NCI-H1105 (cell line): ENCODE results near the gene SULT4A1.

Source experiments
- DNase-seq: peaks from one replicate; lab custom pipeline; 2025; lab: John Stamatoyannopoulos, UW

SULT4A1 gene

DNA sequence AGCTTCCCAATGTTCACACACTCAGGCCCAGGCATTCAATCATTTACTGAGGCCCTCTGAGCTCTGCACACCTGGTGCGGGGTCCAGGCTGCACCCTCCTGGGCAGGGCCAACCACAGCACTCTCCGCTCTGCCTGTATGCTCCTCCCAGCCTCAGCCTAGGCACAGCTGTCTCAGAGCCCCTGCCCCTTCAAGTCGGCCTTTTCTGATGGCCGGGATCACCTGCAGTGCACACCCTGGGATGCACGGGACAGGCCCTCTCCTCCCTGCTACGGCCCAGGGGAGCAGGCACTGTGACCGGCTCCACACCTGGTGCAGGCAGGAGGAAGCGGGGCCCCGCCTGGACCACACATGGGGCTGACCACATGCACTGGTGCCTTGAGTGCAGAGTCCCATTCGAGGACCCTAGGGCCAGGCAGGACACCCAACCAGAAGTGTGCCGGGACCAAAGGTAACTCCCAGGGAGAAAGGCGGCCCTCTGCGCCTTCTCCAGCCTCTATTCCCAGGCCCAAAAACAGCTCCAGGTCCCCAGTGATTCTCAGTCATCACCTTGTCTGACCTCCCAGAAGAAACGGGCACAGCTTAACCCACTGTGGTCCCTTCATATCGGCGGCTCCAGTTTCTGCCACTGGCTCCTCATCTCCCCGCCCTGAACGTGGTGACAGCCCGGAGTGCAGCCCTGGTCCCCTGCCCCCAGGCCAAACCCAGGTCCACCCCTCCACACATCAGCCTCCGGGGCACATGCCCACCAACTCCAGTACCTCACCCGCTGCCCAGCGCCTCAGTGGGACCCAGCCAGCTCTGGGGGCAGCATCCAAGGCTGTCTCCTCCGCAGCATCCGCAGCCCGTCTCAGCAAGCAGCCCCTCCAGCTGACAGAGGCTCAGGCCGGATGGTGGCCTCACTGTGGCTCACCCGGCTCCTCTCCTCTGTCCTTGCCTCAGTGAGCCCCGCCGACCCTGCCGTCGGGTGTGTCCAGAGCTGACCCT is 17.5 kb downstream of the SULT4A1 start:
- no peak for DNase-seq

DNA sequence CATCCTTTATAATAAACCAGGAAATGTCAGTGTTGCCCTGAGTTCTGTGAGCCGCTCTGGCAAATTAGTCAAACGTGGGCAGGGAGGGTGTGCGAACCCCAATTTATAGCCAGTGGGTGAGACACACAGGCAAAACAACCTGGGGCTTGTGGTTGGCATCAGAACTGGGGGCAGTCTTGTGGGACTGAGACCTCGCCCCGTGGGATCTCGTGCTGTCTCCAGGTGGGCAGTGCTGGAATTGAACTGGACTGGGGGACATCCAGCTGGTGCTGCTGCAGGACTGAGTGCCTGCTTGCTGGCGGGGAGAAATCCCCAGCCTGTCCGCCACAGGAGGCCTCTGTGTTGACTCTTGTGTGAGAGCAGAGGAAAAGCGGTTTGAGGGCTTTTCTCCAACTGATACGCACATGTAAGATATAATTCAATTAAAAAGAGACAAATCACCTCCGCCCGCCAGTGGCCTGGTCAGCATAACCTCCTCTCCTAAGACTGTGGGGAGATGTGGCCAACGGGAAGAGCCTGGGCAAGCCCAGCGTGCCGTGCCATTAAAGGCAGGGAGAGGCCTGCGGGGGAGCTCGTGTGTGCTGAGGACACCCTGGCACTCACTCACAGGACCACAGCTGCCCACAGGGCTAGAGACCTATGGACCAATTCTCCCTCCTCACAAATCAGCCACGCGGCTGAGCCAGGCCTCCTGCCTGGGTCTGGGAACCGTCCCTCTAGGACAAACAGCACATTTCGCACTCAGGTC is 18.4 kb downstream of the SULT4A1 start:
- no peak for DNase-seq

DNA sequence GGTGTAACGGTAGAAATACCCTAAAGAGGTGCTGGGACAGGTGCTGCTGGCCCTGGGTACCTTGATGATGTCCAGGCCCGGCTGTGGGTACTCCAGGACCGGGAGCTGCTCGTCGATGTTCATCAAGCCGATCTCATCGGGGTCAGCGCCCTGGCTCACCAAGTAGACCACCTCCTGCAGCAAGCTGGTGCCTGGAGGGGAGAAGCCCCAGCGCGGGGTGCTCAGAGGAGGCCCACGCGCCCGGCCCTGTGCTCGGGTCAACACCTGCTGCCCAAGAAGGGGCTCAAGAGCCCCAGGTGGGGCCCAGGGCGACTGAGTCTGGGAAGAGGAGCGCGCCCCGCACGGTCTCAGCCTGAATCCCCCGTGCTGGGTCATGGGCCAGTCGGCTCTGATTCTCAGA is 20.6 kb downstream of the SULT4A1 start:
- no peak for DNase-seq

DNA sequence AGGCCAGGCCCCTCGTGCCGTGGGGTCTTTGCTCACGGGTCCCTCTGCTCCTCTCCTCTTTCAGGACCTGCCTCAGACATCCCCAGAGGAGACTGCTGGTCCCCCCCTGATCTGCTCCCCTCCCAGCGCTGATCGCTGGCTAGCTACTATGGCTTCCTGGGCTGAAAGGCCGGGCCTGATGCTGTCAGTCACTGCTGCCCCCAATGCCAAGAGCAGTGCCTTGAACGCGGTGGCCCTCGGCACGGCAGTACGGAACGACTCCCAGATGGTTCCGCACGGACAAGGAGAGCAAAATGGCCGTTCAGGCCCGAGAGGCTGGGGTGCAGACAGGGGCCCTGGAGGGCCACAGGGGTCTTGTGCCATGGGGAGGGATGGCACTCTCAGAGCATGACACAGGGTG is 21.5 kb downstream of the SULT4A1 start:
- no peak for DNase-seq

DNA sequence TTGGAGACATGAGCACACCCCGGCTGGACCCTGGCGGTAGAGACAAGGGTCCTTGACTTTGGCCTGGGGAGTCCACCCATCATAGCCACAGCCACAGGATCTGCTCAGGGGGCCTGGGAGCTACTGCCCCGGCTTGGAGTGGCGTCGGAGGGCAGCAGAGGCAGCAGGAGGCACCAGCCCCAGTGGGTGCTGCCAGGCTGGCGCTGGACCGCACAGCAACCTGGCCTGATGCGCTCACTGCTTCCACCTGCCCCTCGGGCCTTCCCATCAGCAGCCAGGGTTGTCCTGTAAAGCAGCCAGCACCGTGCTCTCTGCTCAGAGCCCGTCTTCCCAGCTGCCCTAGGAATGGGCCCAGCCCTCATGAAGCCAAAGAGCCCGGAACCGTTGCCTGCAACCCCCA is 21.9 kb downstream of the SULT4A1 start:
- DNase-seq: no peak

DNA sequence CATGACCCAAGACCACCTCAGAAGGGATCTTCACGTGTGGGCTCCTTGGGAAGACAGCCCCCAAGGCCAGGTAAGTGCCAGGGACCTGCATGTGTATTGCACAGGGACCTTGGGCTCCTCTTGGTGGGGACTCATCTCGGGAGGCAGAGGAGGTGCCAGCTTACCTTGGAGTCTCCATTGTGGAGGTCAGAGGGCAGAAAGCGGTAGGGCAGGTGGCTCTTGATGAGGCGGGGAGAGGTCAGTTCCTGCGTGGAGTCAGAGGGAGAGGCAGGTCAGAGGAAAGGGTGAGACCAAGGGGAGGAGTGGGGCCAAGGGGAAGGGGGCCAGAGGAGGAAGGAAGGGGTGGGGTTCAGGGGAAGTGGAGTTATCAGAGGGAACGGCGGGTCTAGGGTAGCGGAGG is 22.5 kb downstream of the SULT4A1 start:
- DNase-seq: no peak

DNA sequence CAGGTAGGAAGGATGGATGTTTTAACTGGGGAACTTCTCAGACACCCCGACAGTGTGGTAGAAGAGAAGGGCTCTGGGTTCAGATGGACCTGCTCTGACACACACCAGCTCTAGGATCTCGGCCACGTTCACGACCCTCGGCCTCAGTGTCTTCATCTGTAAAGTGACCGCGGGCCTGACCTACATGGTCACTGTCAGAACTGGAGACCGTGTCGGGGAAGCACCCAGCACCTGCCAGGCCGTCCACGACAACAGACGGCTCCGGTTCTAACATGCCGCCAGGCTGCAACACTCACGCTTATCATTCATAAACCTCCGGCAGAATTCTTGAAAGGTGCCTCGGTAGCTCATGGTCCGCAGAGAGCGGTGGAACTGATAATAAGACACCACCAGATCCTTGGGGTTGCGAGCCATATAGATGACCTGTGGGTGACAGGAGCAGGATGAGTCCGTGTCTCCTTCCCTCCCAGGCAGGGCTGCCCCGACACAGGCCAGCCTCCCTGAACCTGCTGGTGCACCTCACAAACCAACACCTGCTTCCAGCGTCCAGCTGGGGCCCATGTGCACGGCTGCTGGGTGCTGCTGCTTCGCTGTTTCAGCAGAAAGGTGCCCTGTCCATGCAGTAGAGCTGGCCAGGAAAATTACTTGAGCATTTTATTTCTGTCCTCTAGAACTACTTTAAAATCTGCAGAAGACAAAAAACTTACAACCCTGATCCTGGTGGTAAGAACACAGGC is 23.6 kb downstream of the SULT4A1 start:
- DNase-seq: no peak

DNA sequence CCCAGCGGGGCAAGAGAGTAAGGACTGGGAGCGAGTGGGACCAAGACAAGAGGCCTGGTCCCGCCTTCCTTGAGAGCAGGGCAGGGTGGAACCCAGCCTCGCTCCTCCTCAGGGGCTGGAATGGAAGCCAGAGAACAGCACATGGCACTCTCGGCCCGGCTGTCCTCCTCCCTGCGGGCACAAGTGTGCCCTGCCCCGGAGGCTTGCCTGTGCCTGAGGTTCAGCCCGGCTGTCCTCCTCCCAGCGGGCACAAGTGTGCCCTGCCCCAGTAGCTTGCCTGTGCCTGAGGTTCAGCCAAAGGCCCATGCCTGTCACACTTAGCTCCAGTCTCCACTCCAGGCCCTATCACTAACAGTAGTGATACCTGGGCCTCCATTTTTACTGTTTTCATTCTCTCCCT is 24.2 kb downstream of the SULT4A1 start:
- no peak for DNase-seq

DNA sequence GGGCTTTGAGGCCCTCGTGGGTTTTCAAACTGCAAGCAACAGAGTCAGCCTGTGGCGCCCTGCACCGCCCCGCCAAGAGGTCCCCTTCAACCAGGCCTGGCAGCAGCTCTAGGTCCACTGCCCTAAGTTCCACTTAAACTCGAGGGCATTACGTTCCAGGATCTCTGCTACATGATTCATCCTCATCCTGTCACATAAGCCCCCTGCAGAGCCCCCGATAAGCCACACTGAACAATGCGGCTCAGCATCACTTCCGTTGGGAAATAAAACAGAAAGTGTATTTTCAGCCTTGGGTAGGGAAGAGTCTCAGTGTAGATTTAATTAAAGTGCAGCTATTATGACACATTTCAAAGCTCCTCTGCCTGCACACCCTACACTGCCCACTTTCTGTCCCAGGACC is 24.6 kb downstream of the SULT4A1 start:
- no peak for DNase-seq

DNA sequence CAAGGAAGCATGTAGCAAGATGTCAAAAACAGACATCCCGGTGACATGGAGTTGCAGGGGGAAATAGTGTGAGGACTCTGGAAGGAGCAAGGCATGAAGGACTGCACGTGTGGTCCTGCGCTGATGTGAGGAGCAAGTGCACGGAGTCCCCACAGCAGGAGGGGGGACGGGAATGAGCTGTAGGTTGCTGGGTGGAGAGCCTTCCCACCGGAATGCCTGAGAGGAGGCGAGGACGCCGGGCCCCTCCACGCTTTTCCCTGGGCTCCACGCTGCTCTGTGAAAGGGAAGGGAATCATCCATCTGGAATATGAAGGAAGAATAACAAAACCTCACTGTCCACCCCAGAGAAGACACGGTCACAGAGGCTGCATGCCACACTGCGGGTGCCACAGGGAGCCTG is 26.6 kb downstream of the SULT4A1 start:
- DNase-seq: no peak

DNA sequence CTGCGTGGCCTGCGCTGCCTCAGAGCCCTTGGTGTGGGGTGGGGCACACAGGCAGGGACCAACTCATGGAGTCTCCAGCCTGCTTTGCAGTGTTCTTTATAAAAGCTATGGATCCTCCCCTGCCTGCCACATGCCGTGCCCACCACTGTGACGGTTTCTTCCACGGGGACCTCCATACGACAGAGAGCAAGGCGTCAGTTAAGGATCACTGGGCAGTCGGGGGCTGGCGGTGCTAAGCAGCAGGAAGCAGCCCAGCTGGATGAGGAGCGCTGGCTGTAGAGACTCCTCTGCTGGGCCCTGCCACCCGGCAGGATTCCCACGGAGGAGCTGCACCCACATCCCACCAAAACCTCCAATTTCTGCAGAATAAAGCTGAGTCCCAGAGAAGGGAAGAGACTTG is 27.1 kb downstream of the SULT4A1 start:
- no peak for DNase-seq

DNA sequence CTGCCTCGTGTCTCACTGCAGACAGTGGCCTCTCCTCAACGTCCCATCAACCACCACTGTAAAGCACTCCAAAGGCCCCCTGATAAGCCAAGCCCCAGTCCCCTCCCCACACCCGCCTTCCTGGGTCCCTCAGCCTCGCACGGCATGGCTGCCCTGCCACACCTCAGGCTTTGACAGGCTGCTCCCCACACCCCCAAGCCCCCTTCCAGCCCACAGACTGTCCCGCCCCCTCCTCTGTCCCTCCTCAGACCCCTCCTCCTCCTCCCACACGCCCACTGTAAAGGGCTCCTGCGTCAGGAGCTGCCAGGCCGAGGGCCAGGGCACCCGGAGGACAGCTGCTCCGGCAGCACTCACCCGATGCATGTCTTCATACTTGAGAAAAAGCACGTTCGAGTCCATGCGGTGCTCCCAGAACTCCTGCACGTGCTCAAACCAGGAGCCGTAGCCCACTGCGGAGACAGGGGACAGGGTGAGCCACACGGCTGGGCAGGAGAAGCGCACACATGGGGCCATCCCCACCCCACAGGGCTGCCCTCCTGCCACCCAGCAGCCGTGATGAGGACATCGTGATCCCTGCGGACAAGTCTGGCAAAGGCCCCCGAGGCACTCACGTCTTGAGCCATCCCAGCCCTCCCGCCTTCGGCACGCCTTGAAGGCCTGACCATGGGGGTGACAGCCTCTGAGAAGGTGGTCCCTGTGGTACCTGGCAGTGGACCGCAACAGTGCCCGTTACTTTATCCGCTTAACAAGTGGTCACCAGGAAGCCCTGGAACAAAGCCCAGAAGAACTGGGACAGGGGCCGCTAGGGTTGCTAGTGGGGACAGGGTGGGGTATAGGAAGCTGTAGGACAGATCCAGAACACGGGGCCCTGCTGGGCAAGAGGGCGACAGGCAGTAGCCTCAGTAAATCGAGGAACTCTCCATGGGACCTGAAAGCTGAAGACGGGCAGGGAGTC is 28.8 kb downstream of the SULT4A1 start:
- no peak for DNase-seq

DNA sequence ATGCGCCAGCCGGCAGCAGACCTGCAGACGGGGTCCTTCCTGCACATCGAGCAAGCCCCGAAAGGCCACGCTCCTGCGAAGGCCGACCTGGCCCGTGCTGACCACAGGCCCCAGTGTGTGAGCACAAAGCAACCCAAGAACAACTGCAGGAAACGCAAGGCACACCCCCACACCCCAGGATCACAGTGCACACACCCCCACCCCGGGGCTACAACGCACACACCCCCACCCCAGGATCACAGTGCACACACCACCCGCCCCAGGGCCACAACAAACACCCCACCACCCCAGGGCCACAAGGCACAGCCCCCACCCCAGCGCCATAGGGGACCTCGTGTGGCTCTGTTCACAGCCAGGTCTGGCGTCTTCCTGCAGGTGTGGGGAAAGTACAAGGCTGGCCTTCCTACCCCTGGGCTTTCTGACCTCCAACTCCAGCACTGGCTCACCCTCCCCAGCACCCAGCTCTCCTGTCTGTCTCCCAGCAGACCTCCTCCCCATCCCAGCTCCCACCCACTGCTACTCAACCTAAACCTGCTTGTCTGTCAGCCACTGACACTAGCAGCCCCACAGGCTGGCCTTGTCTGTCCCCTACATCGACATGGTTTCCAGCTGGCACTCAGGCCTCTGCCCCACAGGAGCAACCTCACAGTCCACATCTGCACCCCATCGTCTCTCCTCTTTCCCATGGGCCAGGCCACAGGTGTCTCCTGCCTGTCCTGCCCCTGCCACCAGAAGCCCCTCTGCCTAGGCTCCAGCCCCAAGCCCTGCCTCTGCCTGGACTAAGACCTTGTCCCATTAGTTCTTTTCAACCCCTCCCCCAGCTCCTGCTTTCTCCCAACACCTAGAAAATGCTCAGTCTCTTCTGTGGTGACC is 29.7 kb downstream of the SULT4A1 start:
- no peak for DNase-seq

DNA sequence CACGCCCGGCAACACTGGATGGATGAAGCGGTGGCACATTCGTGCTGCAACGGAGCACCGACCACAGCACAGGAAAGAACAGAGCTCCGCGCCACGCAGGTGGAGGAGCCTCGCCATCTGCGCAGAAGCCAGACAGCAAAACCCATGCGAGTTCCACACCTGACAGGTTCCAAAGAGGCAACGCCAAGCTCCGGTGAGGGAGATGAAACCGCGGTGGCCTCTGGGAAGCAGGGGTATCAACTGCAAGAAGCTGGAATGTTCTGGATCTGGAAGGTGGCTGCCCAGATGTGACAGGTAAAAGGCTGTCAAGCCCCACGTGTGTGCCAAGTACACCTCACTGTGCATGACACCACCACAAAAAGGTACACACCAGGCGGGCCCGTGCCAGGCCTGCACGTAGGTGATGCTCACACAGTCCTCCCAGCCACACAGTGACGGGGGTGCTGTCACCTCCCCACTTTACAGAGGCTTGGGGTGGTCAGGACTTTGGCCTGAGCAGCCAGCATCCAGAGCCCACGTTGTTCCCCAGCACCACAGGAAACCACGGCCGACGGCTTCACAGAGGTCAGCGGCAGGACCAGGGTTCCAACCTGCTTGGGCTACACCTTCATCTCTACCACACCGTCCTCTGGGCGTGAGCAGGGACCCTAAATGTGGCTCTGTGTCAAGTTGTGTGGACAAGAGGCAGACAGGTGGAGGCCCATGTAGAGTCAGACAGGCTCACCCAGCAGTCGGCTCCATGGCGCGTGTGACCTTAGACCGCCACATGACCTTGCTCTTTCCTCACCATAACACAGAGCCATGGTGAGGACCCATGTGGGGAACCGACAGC is 30.5 kb downstream of the SULT4A1 start:
- no peak for DNase-seq

DNA sequence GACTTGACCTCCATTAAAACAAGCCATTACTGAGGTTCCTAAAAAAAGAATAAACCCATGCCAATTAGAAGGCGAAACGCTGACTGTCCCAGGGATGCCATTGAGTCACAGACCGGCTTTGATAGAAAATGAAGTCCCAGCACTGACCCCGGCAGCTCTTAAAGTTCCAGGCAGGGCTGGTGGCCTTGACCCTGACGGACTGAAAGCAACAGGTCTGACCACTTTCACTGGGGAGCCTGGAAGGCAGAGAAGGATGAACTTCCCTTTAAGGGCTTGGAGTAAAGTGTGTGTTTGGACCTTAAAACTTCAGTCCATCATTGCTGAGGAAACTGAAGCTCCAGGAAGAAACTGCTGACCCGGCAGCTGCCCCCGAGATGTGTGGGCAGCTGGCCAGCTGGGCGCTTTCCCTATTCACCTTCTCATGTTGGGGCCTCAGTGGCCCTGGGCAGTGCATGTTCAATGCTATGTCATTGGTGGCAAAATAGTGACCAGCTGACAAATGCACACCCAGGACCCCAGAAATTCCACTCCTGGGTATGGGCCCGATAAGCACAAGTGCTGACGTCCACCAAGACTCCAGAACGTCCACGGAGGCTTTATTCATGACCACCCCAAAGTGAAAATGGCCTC is 31.3 kb downstream of the SULT4A1 start:
- DNase-seq: no peak

DNA sequence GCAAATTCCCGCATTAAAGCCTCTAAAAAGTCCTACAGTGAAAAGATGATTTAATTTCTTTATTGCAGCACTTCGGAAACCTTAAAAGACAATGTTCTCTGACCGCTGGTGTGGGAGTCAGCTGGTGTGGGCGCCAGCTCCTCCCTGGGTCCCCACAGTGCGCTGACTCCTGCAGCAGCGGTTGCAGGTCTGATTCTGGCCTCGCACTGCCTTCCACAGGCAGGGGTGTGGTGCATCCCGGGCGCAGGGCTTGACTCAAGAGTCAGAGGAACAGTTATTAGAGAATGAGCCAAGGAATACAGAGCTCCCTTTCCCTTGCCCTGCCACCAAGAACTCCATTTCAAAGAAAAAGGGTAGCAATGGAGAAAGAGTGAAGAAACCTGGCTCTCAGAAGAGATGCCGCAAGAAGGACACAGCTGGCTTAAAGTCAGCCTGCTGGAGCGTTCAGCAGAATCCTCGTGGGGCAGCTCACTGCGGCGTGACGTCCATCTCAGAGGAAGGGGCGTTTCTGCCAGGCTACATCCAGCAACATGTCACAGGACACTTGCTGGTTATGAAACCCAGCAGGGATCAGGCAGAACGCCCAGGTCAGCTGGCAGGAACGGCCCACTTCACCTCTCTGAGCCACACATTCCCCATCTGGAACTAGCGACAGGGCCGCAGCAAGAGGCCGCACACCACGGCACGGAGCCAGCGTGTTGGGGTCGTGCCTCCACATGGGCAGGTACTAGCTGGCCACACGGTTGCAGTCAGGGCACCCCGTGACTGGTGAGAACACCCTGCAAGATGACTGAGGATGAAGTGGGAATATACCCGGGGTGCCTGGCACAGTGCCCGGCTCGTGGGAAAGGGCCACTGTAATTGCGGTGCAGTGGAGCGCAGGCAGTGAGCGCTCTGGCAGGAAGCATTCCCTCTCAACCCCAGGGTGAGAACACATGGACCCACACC is 32.1 kb downstream of the SULT4A1 start:
- no peak for DNase-seq

DNA sequence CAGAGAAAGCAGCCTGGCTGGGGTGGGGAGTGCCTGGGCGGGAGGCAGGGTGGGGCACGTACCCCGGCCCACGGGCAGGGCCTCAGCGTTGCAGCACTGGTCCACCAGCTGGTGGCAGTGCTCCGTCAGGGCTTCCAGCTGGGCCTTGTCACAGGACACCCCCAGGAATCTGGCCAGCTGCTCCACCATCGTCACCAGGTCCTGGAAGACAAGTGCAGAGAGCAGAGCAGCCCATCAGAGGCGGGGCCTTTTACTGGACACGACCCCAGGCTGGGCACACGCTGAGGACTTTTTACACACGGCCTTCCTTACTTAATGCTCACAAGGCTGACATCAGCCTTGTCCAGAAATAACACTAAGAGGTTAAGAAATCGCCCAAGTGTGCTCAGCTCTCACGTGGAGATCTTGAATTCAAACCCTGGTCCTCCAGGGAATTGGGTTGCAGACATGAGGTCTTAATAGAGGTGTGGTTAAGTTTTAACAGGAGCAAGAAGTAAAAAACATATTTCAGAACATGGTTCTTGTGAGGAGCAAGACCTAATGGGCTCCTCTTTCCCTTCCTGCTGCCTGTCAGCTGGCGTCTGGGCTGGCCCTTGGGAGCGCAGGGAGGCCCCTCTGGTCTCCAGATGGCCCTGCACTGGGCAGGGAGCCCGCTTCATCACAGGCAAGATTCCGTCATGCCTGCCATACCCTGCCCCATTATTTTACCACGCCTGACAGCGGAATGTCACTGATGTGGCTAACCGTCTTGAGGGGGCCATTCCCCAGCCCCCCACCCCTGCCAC is 33.1 kb downstream of the SULT4A1 start:
- no peak for DNase-seq
